ENCODE results near the gene SUGCT. TPM values are rescaled to one million over a fixed set of nuclear protein-coding genes. Genes with fewer than 3 reads are reported as not detected.

SUGCT gene
- total RNA-seq, 4 donors from 2014 or later, result 1.1 to 3.6 (median 2.6) TPM

- ATAC-seq (ENCODE audit: low FRiP score), result no peak
- DNase-seq (ENCODE audit: low spot score), result no peak
- no peak for TF ChIP-seq CTCF (IDR thresholded peaks at IDR 0.05)
These were observed 731.8 kb downstream of the SUGCT start for GRCh38 chr7:40866601-40867000.

- ATAC-seq (ENCODE audit: low FRiP score), result no peak
- no peak for DNase-seq (ENCODE audit: low spot score)
These were observed 735.3 kb downstream of the SUGCT start for GRCh38 chr7:40870108-40870507.

GRCh38 chr7:40873248-40873647 is 738.4 kb downstream of the SUGCT start:
- no peak for TF ChIP-seq CTCF (IDR thresholded peaks at IDR 0.05)
- no peak for DNase-seq (ENCODE audit: low spot score)
- no peak for ATAC-seq (ENCODE audit: low FRiP score)

More at GRCh38 chr7:40870108-40870507, 735.3 kb downstream of the SUGCT start:
- TF ChIP-seq CTCF (IDR thresholded peaks at IDR 0.05), result no peak

GRCh38 chr7:40874756-40875155 is 740.0 kb downstream of the SUGCT start:
- TF ChIP-seq CTCF (IDR thresholded peaks at IDR 0.05), result no peak

GRCh38 chr7:40876601-40877000 is 741.8 kb downstream of the SUGCT start:
- TF ChIP-seq CTCF (IDR thresholded peaks at IDR 0.05), result no peak
- ATAC-seq (ENCODE audit: low FRiP score) (no peak), DNase-seq (ENCODE audit: low spot score) (no peak)

More at GRCh38 chr7:40874756-40875155, 740.0 kb downstream of the SUGCT start:
- DNase-seq (ENCODE audit: low spot score), result no peak
- no peak for ATAC-seq (ENCODE audit: low FRiP score)

GRCh38 chr7:40879941-40880543 is 745.2 kb downstream of the SUGCT start:
- TF ChIP-seq CTCF (IDR thresholded peaks at IDR 0.05), result no peak
- ATAC-seq (ENCODE audit: low FRiP score) (no peak), DNase-seq (ENCODE audit: low spot score) (no peak)

GRCh38 chr7:40880581-40880980 is 745.8 kb downstream of the SUGCT start:
- ATAC-seq (ENCODE audit: low FRiP score) (no peak), DNase-seq (ENCODE audit: low spot score) (no peak)
- TF ChIP-seq CTCF (IDR thresholded peaks at IDR 0.05), result no peak
